ENCODE data around the gene BHLHA9. TPM values are rescaled to one million over a fixed set of nuclear protein-coding genes. Genes with fewer than 3 reads are reported as not detected.

BHLHA9 gene
- total RNA-seq: not detected

- peaks cover 52% of the 10 kb centered on the region for H3K27me3 Mint-ChIP-seq
- DNase-seq: no peak
- H3K4me3 Mint-ChIP-seq: peak within 1 kb of the TSS; percentile 30
- no peaks in the 10 kb centered on the region for H3K9me3 Mint-ChIP-seq
- ChIA-PET CTCF (interaction anchor here (1.0 to 1.9 kb wide), 3 partner anchors 11 to 63 kb away, joined by 3 to 8 read pairs (median 3); no protein-coding TSS in a partner anchor), POLR2A (no interaction called here)
- H3K4me1 Mint-ChIP-seq: peaks cover 20% of the 10 kb centered on the region
- no peak within 1 kb of the TSS for H3K27ac Mint-ChIP-seq
- H3K36me3 Mint-ChIP-seq (ENCODE audit: low read depth): no peaks in the 10 kb centered on the region
Observed at GRCh38 chr17:1270210-1271029, at the start of gene BHLHA9. Gene BHLHA9, plus strand, starts transcription at chr17:1270444. Its CDS starts 120 bp downstream, at chr17:1270564.

- no peaks in the 10 kb centered on the region for H3K36me3 Mint-ChIP-seq (ENCODE audit: low read depth)
- no peak for DNase-seq
- no peaks in the 10 kb centered on the region for H3K4me1 Mint-ChIP-seq
- no peak overlapping the region for H3K4me3 Mint-ChIP-seq
- H3K27ac Mint-ChIP-seq: no peak overlapping the region
- ChIA-PET POLR2A (no interaction called here), CTCF (interaction anchor here (1.3 to 1.8 kb wide), 2 partner anchors 8 to 49 kb away, joined by 3 read pairs; no protein-coding TSS in a partner anchor)
- peaks cover 15% of the 10 kb centered on the region for H3K27me3 Mint-ChIP-seq
- H3K9me3 Mint-ChIP-seq: no peaks in the 10 kb centered on the region
Observed at GRCh38 chr17:1221209-1221608, 49.0 kb upstream of the BHLHA9 start.

- POLR2A ChIA-PET: no interaction called here
- peaks cover 24% of the 10 kb centered on the region for H3K27me3 Mint-ChIP-seq
- H3K4me1 Mint-ChIP-seq: no peaks in the 10 kb centered on the region
- H3K9me3 Mint-ChIP-seq: no peaks in the 10 kb centered on the region
- H3K4me3 Mint-ChIP-seq: no peak overlapping the region
- no peaks in the 10 kb centered on the region for H3K36me3 Mint-ChIP-seq (ENCODE audit: low read depth)
- DNase-seq: no peak
- no peak overlapping the region for H3K27ac Mint-ChIP-seq
- CTCF ChIA-PET: interaction anchor here (0.8 kb wide), 1 partner anchor 688 kb away, joined by 3 read pairs; no protein-coding TSS in a partner anchor
Observed at GRCh38 chr17:1222321-1222720, 47.9 kb upstream of the BHLHA9 start.

GRCh38 chr17:1223662-1224061 lies 46.6 kb upstream of the BHLHA9 start:
- Mint-ChIP-seq H3K27ac (no peak overlapping the region), H3K4me1 (peaks cover 4% of the 10 kb centered on the region), H3K36me3 (ENCODE audit: low read depth) (no peaks in the 10 kb centered on the region), H3K9me3 (no peaks in the 10 kb centered on the region), H3K4me3 (no peak overlapping the region), H3K27me3 (peaks cover 33% of the 10 kb centered on the region)
- ChIA-PET POLR2A (no interaction called here), CTCF (no interaction called here)
- no peak for DNase-seq

DNA sequence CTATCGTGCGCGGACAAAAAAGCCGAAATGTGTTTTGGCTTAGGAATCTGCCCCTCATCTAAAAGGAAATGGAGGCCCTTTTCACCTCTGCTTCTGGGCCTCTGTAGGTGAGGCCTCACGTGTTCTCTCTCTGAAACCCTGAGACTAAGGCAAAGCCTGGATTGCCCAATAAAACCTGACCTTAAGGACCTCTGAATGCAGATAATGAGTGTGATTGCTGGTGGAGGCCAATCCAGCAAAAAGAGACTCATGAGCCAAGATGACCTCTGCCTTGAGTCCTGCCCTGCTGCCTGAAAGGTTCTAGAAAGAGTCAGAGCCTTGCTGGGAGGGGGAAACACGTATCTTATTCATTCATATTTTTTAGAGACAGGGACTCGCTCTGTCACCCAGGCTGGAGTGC lies 45.9 kb upstream of the BHLHA9 start:
- peaks cover 33% of the 10 kb centered on the region for H3K27me3 Mint-ChIP-seq
- H3K4me1 Mint-ChIP-seq: peaks cover 4% of the 10 kb centered on the region
- POLR2A ChIA-PET: no interaction called here

GRCh38 chr17:1226308-1226707 lies 43.9 kb upstream of the BHLHA9 start:
- DNase-seq: no peak
- Mint-ChIP-seq H3K9me3 (no peaks in the 10 kb centered on the region), H3K4me3 (no peak overlapping the region), H3K27ac (no peak overlapping the region), H3K36me3 (ENCODE audit: low read depth) (peaks cover 1% of the 10 kb centered on the region), H3K4me1 (peaks cover 10% of the 10 kb centered on the region), H3K27me3 (peaks cover 45% of the 10 kb centered on the region)
- POLR2A ChIA-PET: no interaction called here
- CTCF ChIA-PET: no interaction called here

More for the DNA sequence above, 45.9 kb upstream of the BHLHA9 start:
- CTCF ChIA-PET: interaction anchor here (1.0 kb wide), 1 partner anchor 10 kb away, joined by 3 read pairs; no protein-coding TSS in a partner anchor
- Mint-ChIP-seq H3K4me3 (no peak overlapping the region), H3K27ac (no peak overlapping the region), H3K36me3 (ENCODE audit: low read depth) (no peaks in the 10 kb centered on the region), H3K9me3 (no peaks in the 10 kb centered on the region)
- no peak for DNase-seq

DNA sequence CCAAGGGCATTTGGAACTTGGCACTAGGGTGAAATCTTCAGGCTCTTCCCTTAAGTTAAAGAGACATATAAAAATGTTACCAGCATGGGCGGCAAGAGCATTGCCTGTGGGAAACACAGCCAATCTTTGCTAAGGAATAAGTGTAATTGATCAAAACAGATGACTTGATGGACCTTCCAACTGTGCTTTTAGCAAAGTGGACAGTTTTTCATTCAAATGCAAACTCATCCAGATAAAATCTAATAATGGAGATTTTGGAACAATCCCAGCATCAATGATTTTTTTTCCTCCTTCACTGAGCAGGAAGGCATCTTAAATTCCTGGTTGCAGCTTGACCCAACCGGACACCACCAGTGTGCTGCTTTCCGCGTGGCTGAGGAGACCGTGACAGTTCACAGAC lies 42.9 kb upstream of the BHLHA9 start:
- peaks cover 10% of the 10 kb centered on the region for H3K4me1 Mint-ChIP-seq
- ChIA-PET POLR2A (no interaction called here), CTCF (interaction anchor here (0.6 to 1.7 kb wide), 4 partner anchors 40 to 159 kb away, joined by 3 to 4 read pairs (median 3); no protein-coding TSS in a partner anchor)
- H3K27me3 Mint-ChIP-seq: peaks cover 49% of the 10 kb centered on the region
- H3K36me3 Mint-ChIP-seq (ENCODE audit: low read depth): peaks cover 1% of the 10 kb centered on the region
- DNase-seq: no peak
- no peak overlapping the region for H3K4me3 Mint-ChIP-seq
- H3K27ac Mint-ChIP-seq: no peak overlapping the region
- H3K9me3 Mint-ChIP-seq: no peaks in the 10 kb centered on the region

- ChIA-PET CTCF (interaction anchor here (0.6 to 1.7 kb wide), 6 partner anchors 8 to 158 kb away, joined by 3 to 4 read pairs (median 3); no protein-coding TSS in a partner anchor), POLR2A (no interaction called here)
- DNase-seq: no peak
- Mint-ChIP-seq H3K27me3 (peaks cover 56% of the 10 kb centered on the region), H3K9me3 (no peaks in the 10 kb centered on the region), H3K4me3 (peak overlapping the region; percentile 65), H3K27ac (no peak overlapping the region), H3K36me3 (ENCODE audit: low read depth) (peaks cover 1% of the 10 kb centered on the region), H3K4me1 (peaks cover 10% of the 10 kb centered on the region)
Observed at GRCh38 chr17:1227917-1228780, 42.1 kb upstream of the BHLHA9 start.

DNA sequence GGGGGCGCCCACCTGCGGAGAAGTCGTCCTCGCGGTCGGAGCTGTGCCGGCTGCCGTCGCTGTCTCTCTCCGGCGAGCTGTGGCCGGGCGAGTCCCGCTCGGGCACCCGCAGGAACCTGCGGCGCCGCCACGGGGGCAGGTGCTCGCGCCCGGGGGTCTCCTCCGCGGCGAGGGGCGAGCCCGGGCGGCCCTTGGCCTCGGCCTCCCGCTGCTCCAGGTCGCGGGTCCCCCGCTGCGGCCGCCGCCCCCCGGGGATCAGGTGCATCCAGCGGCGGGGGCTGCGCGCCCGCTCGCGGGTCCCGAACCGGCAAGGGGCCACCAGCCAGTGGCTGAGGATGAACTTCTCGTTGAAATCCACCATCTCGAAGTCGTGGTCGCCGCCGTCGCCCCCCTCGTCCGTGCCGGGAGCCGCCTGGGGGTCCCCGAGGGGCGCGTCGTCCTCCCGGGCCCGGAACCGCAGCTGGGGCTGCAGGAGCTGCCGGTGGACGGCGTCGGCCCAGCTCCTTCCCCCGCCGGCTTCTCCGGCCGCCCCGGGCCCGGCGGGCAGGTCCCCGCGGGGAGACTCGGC lies 41.4 kb upstream of the BHLHA9 start:
- no peak overlapping the region for H3K27ac Mint-ChIP-seq
- H3K9me3 Mint-ChIP-seq: no peaks in the 10 kb centered on the region
- no peak for DNase-seq
- POLR2A ChIA-PET: interaction anchor here (0.7 kb wide), 1 partner anchor 134 kb away, joined by 4 read pairs; no protein-coding TSS in a partner anchor
- CTCF ChIA-PET: interaction anchor here (1.1 to 1.7 kb wide), 4 partner anchors 9 to 93 kb away, joined by 3 read pairs; no protein-coding TSS in a partner anchor
- H3K36me3 Mint-ChIP-seq (ENCODE audit: low read depth): peaks cover 1% of the 10 kb centered on the region
- no peak overlapping the region for H3K4me3 Mint-ChIP-seq
- H3K4me1 Mint-ChIP-seq: peaks cover 10% of the 10 kb centered on the region
- H3K27me3 Mint-ChIP-seq: peaks cover 56% of the 10 kb centered on the region

DNA sequence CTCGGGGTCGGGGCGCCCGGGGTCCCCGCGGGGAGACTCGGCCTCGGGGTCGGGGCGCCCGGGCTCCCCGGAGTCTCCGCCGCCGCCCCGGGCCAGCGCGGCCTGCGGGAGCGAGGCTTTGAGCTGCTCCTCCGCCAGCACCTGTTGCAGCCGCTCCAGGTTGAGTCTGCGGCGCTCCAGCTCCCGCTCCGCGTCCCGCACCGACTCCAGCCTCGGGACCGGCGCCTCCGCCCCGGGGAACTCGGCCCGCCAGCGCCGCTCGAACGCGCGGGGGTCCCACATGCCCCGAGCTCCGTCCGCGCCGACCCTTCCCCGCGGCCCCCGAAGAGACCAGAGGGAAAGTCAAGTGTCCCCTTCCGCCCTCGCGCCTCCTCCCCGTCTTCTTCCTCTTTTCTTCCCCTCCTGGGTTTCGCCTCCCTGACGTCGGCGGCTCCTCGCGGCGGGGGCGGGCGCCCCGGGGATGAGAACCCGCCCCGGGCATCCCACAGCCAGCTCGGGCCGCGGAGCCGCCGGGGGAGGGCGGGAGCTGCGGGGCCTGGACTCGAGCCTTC lies 40.8 kb upstream of the BHLHA9 start:
- Mint-ChIP-seq H3K36me3 (ENCODE audit: low read depth) (peaks cover 1% of the 10 kb centered on the region), H3K4me1 (peaks cover 10% of the 10 kb centered on the region), H3K27me3 (peaks cover 58% of the 10 kb centered on the region), H3K4me3 (peak overlapping the region; percentile 41), H3K27ac (no peak overlapping the region), H3K9me3 (no peaks in the 10 kb centered on the region)
- ChIA-PET POLR2A (interaction anchor here (0.7 kb wide), 1 partner anchor 134 kb away, joined by 4 read pairs; no protein-coding TSS in a partner anchor), CTCF (interaction anchor here (1.0 to 1.2 kb wide), 3 partner anchors 9 to 32 kb away, joined by 3 read pairs; no protein-coding TSS in a partner anchor)
- DNase-seq: peak; percentile 36

DNA sequence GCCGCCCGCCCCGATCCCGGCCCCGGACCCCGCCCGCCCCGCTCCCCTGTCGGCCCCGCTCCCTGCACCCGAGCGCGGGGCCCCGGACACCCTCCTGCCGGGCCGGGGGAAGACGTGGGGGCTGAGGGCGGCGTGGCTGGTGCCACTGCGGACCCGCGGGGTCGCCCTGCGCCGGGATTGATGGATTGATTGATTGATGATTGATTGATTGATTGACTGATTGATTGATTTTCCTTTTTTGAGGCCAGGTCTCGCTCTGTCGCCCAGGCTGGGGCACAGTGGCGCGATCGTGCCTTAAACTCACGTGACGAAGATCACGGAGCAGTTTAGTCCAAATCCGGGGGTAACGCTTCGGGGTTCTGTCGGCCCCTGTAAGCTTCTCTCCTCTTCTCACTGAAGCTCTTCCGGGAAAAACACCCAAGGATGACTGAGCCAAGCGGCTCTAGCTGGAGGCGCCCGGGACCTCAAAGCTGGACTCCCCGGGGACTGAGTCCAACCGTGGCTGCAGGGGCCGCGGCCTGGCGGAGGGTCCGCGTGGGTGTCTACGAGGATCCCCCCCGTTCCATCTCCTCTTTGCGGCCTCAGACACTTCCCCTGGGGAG lies 40.2 kb upstream of the BHLHA9 start:
- Mint-ChIP-seq H3K27ac (no peak overlapping the region), H3K36me3 (ENCODE audit: low read depth) (peaks cover 1% of the 10 kb centered on the region), H3K4me1 (peaks cover 10% of the 10 kb centered on the region), H3K27me3 (peaks cover 58% of the 10 kb centered on the region), H3K9me3 (no peaks in the 10 kb centered on the region), H3K4me3 (peak overlapping the region; percentile 74)
- no peak for DNase-seq
- ChIA-PET CTCF (interaction anchor here (1.0 kb wide), 1 partner anchor 32 kb away, joined by 3 read pairs; no protein-coding TSS in a partner anchor), POLR2A (no interaction called here)

DNA sequence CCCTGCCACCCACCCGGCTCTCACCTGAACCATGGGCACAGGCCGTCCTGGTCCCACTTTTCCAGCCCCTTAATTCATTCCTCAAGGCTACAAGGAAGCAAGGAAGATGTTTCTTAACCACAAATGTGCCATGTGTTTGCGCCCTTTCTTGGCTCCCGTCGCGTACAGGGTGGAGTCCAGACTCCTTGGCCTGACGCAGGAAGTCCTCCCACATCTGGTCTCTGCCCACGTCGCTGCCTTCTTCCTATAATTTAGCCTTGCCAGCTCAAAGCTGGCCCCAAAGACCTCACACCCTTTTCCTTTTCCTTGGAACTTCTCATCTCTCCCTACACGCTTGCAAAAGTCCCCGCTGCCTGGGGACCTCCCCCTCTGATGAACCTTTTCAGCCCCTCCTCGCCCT lies 38.8 kb upstream of the BHLHA9 start:
- H3K27ac Mint-ChIP-seq: no peak overlapping the region

More for the DNA sequence above, 38.8 kb upstream of the BHLHA9 start:
- peaks cover 1% of the 10 kb centered on the region for H3K36me3 Mint-ChIP-seq (ENCODE audit: low read depth)
- H3K4me3 Mint-ChIP-seq: no peak overlapping the region
- peaks cover 51% of the 10 kb centered on the region for H3K27me3 Mint-ChIP-seq
- CTCF ChIA-PET: no interaction called here
- peaks cover 10% of the 10 kb centered on the region for H3K4me1 Mint-ChIP-seq
- POLR2A ChIA-PET: interaction anchor here (0.7 kb wide), 1 partner anchor 18 kb away, joined by 6 read pairs; no protein-coding TSS in a partner anchor
- no peaks in the 10 kb centered on the region for H3K9me3 Mint-ChIP-seq
- DNase-seq: no peak

Measured in activated CD4-positive, alpha-beta T cell treated with anti-CD3 and anti-CD28 coated beads, Interleukin-2, amount 10 ng/mL, durations not matched to agents 7 days and 5 days (primary cell).